Endothelial cell (in vitro differentiated cells): ENCODE results near the gene GPR84. TPM values are rescaled to one million over a fixed set of nuclear protein-coding genes. Genes with fewer than 3 reads are reported as not detected.

Source experiments
- microRNA-seq: library from miRNA; unstranded; fragments of <30 nt; microRNA quantifications from one replicate; pipeline ENCODE4, GENCODE V29; 2020; ENCODE audit not compliant: unreplicated experiment
- total RNA-seq: library from RNA; stranded (reverse); fragmentation: NEBNext Ultra II Directional; extraction: Animal tissue kit (Norgen Biotek cat#: 25700); gene quantifications from one replicate; pipeline ENCODE4 v1.2.1, GENCODE V29; 2021; ENCODE audit not compliant: unreplicated experiment

Gene GPR84
- total RNA-seq, 1 donor from 2014 or later, result 0.41 TPM

Small RNAs within 50 kb of the gene (microRNA-seq; reads per million reads assigned to microRNA genes)
- 134 reads per million, percentile 84 among the genes with 10 or more reads in this experiment for gene MIR148B

Other genes with a start within 250 kb of the GPR84 start
- 24.2 TPM for gene SMUG1, start 175.5 kb downstream of the GPR84 start, total RNA-seq
- gene CBX5, start 84.4 kb downstream of the GPR84 start, total RNA-seq, result 173 TPM
- gene HNRNPA1, start 83.8 kb downstream of the GPR84 start, total RNA-seq, result 1,804 TPM
- 0.49 TPM for gene NFE2, start 63.5 kb downstream of the GPR84 start, total RNA-seq
- gene COPZ1, start 39.4 kb downstream of the GPR84 start, total RNA-seq, result 130 TPM
- 15.6 TPM for gene ZNF385A, start 20.2 kb upstream of the GPR84 start, total RNA-seq
- 688 TPM for gene ITGA5, start 54.8 kb upstream of the GPR84 start, total RNA-seq
- not detected for gene GTSF1, start 109.1 kb upstream of the GPR84 start, total RNA-seq
- gene NCKAP1L, start 133.3 kb upstream of the GPR84 start, total RNA-seq, result 3.3 TPM
- gene PDE1B, start 185.1 kb upstream of the GPR84 start, total RNA-seq, result 4.1 TPM
- 1.3 TPM for gene PPP1R1A, start 224.2 kb upstream of the GPR84 start, total RNA-seq